ENCODE data around the gene REG4. TPM values are rescaled to one million over a fixed set of nuclear protein-coding genes. Genes with fewer than 3 reads are reported as not detected.

REG4 gene
- total and polyA plus RNA-seq, 9 donors, result 0.36 to 2.4 TPM; not detected in 7

GRCh38 chr1:119797606-119798005 lies 13.7 kb downstream of the REG4 start:
- no peaks in the 10 kb centered on the region for H3K9me3 ChIP-seq
- H3K4me1 ChIP-seq (ENCODE audit: insufficient read depth), result no peaks in the 10 kb centered on the region
- WGBS, 3 donors, result 92 to 93% (median 92%) methylated on average over 7 of the region's 7 CpGs
- DNase-seq, result no peak
- no peak overlapping the region for H3K4me3 ChIP-seq
- no peak overlapping the region for H3K27ac ChIP-seq
- H3K36me3 ChIP-seq, result no peaks in the 10 kb centered on the region
- no peaks in the 10 kb centered on the region for H3K27me3 ChIP-seq
- intact Hi-C loops (cut with DNase I), result no loop called here
- TF ChIP-seq POLR2A (IDR thresholded peaks at IDR 0.05) (no peak), EP300 (IDR thresholded peaks at IDR 0.05) (no peak)
- TF ChIP-seq, protein P1, sequence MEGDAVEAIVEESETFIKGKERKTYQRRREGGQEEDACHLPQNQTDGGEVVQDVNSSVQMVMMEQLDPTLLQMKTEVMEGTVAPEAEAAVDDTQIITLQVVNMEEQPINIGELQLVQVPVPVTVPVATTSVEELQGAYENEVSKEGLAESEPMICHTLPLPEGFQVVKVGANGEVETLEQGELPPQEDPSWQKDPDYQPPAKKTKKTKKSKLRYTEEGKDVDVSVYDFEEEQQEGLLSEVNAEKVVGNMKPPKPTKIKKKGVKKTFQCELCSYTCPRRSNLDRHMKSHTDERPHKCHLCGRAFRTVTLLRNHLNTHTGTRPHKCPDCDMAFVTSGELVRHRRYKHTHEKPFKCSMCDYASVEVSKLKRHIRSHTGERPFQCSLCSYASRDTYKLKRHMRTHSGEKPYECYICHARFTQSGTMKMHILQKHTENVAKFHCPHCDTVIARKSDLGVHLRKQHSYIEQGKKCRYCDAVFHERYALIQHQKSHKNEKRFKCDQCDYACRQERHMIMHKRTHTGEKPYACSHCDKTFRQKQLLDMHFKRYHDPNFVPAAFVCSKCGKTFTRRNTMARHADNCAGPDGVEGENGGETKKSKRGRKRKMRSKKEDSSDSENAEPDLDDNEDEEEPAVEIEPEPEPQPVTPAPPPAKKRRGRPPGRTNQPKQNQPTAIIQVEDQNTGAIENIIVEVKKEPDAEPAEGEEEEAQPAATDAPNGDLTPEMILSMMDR (IDR thresholded peaks at IDR 0.05), result no peak

DNA sequence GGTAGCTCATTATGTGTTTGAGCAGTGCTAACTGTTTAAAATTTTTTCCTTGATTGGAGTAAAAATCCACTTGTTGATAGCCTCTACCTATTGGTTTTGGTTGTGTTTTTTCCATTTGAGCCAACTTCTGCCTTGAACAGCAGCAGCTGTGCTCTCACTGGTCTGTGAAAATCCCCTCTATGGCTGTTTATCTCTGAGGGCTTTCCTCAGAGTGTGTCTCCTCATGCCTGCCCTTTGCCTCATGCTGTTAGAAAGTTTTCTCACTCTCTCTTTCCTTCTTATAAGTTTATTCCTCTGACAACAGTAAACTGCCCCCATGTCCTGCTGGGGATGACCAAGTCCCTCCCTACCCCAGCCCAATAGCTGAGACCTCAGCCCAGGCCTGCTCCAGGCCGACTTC lies 14.1 kb downstream of the REG4 start:
- no peaks in the 10 kb centered on the region for H3K36me3 ChIP-seq
- TF ChIP-seq EP300 (IDR thresholded peaks at IDR 0.05) (no peak), POLR2A (IDR thresholded peaks at IDR 0.05) (no peak)
- TF ChIP-seq, protein P1 (IDR thresholded peaks at IDR 0.05), result no peak
- H3K27me3 ChIP-seq, result no peaks in the 10 kb centered on the region
- no peak overlapping the region for H3K4me3 ChIP-seq
- intact Hi-C loops (cut with DNase I), result no loop called here
- WGBS, 3 donors, result 78 to 90% (median 82%) methylated on average over 1 of the region's 1 CpG
- H3K4me1 ChIP-seq (ENCODE audit: insufficient read depth), result no peaks in the 10 kb centered on the region
- H3K9me3 ChIP-seq, result no peaks in the 10 kb centered on the region
- no peak for DNase-seq
- H3K27ac ChIP-seq, result no peak overlapping the region

DNA sequence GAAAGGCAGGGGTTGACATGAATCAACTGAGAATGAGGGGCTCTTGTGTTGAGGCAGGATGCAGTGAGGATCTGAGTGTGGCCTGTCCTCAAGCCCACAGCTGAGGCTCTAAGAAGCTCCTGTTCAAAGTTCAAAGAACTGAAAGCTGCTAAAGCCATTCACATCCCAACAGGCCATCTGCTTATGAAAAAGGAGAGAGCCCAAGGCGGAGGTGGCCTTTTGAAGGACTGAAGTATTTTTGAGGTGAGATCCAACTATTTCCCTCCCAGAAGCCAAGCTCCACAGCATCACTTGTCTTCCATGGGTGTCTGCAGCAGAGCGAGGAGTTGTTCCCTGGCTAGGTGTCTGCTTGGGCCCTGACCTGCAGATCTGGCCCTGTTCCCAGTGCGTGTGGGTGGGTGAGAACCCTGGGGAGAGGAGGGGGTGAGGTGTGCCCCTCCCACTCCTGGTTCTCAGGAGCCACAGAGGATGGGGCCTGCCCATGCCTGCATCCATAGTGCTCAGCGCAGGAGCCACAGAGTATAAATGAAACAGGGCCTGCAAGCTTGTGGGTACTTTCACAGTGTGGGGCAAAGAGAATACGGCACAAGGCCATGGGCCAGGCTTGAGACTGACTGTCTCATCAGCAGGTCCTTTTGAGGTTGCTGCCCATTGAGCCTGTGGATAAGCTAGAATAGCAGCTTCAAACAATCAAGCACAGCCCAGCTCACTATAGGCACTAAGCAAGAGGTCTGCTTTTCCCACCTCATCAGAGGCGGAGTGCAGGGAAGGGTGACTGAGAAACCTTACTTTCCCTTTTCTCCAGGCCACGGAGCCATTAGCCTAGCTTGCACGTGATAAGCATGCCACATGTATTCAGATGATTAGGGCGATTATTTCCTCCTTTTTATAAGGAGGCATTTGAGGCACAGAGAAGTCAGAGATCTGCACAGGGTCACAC lies 15.7 kb downstream of the REG4 start:
- no peaks in the 10 kb centered on the region for H3K36me3 ChIP-seq
- no peak for DNase-seq
- intact Hi-C loops (cut with DNase I), result no loop called here
- H3K9me3 ChIP-seq, result no peaks in the 10 kb centered on the region
- TF ChIP-seq, protein P1 (IDR thresholded peaks at IDR 0.05), result no peak
- H3K4me3 ChIP-seq, result no peak overlapping the region
- H3K27ac ChIP-seq, result no peak overlapping the region
- WGBS, 3 donors, result 84 to 96% (median 86%) methylated on average over 8 to 9 of the region's 9 CpGs
- H3K27me3 ChIP-seq, result no peaks in the 10 kb centered on the region
- no peaks in the 10 kb centered on the region for H3K4me1 ChIP-seq (ENCODE audit: insufficient read depth)

GRCh38 chr1:119794876-119795240 lies 16.4 kb downstream of the REG4 start:
- H3K27ac ChIP-seq, result no peak overlapping the region
- 40 to 59% (median 55%) methylated on average over 3 of the region's 3 CpGs for WGBS, 3 donors

More at GRCh38 chr1:119794876-119795240, 16.4 kb downstream of the REG4 start:
- DNase-seq, result no peak
- no peaks in the 10 kb centered on the region for H3K4me1 ChIP-seq (ENCODE audit: insufficient read depth)
- no peaks in the 10 kb centered on the region for H3K36me3 ChIP-seq
- H3K4me3 ChIP-seq, result no peak overlapping the region
- H3K9me3 ChIP-seq, result no peaks in the 10 kb centered on the region
- intact Hi-C loops (cut with DNase I), result no loop called here
- H3K27me3 ChIP-seq, result no peaks in the 10 kb centered on the region
- TF ChIP-seq EP300 (IDR thresholded peaks at IDR 0.05) (no peak), POLR2A (IDR thresholded peaks at IDR 0.05) (no peak)
- TF ChIP-seq, protein P1 (IDR thresholded peaks at IDR 0.05), result no peak
